ENCODE results near the gene IFIT2. TPM values are rescaled to one million over a fixed set of nuclear protein-coding genes. Genes with fewer than 3 reads are reported as not detected.
"Not testable (repeated sequence)": the region's sequence is repeated elsewhere in the genome, so short reads cannot be mapped to it uniquely, and the experiment has no call there.

Gene IFIT2
- total RNA-seq, 1 experiment from 2014 or later: 1.7 TPM

- intact Hi-C loops (cut with micrococcal nuclease; ENCODE audit: unreplicated experiment): no loop called here
- ChIA-PET POLR2A (ENCODE audit: low non-redundant PET) (no interaction called here), CTCF (no interaction called here)
- Histone ChIP-seq H3K36me3 (ENCODE audit: insufficient read depth, low read length, poor library complexity, severe bottlenecking) (no peaks in the 10 kb centered on the region), H3K27ac (ENCODE audit: low read depth, low read length, poor library complexity, severe bottlenecking) (no peak overlapping the region), H3K9me3 (ENCODE audit: low read depth, low read length, poor library complexity, severe bottlenecking) (no peaks in the 10 kb centered on the region), H3K4me1 (ENCODE audit: insufficient read depth, low read length, poor library complexity, severe bottlenecking) (no peaks in the 10 kb centered on the region), H3K27me3 (replicated peaks; ENCODE audit: insufficient read depth, low read depth, low read length, poor library complexity) (no peaks in the 10 kb centered on the region), H3K4me3 (ENCODE audit: low read depth, low read length, poor library complexity, severe bottlenecking) (no peak overlapping the region)
- no TSS peak for BruUV-seq (replicated peaks)
- no peak for TF ChIP-seq EZH2 (IDR thresholded peaks at IDR 0.05; ENCODE audit: borderline replicate concordance, low read depth, low read length, poor library complexity, severe bottlenecking)
- TF ChIP-seq, protein P1, sequence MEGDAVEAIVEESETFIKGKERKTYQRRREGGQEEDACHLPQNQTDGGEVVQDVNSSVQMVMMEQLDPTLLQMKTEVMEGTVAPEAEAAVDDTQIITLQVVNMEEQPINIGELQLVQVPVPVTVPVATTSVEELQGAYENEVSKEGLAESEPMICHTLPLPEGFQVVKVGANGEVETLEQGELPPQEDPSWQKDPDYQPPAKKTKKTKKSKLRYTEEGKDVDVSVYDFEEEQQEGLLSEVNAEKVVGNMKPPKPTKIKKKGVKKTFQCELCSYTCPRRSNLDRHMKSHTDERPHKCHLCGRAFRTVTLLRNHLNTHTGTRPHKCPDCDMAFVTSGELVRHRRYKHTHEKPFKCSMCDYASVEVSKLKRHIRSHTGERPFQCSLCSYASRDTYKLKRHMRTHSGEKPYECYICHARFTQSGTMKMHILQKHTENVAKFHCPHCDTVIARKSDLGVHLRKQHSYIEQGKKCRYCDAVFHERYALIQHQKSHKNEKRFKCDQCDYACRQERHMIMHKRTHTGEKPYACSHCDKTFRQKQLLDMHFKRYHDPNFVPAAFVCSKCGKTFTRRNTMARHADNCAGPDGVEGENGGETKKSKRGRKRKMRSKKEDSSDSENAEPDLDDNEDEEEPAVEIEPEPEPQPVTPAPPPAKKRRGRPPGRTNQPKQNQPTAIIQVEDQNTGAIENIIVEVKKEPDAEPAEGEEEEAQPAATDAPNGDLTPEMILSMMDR (conservative IDR thresholded peaks at IDR 0.05; ENCODE audit: low read depth, low read length): no peak
- no peak for DNase-seq (ENCODE audit: low spot score)
These were observed 11.1 kb downstream of the IFIT2 start for GRCh38 chr10:89312973-89313372.

DNA sequence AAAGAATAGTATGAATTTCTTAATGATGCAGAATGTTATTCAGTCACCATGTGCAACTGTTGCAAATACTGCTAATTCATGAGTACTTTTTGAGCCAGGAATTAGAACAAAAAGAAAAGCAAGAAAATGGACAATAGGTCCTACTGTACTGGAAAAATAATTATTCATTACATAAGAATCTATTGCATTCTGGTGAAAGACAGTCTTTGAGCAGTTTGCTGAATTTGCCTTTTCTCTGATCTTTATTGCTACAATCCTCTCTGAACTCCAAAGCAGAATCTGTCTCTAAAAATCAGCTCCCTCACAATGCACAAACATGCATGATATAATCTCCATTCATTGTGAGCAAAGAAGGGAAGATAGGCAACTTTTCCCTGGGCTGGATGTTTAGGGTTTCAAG lies 12.8 kb downstream of the IFIT2 start:
- POLR2A ChIA-PET (ENCODE audit: low non-redundant PET): no interaction called here
- TF ChIP-seq, protein P1 (conservative IDR thresholded peaks at IDR 0.05; ENCODE audit: low read depth, low read length): no peak
- no peak for TF ChIP-seq EZH2 (IDR thresholded peaks at IDR 0.05; ENCODE audit: borderline replicate concordance, low read depth, low read length, poor library complexity, severe bottlenecking)

DNA sequence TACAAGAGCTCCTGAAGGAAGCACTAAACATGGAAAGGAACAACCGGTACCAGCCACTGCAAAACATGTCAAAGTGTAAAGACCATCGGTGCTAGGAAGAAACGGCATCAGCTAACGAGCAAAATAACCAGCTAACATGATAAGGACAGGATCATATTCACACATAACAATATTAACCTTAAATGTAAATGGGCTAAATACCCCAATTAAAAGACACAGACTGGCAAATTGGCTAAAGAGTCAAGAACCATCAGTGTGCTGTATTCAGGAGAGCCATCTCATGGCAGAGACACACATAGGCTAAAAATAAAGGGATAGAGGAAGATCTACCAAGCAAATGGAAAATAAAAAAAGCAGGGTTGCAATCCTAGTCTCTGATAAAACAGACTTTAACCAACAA lies 16.2 kb downstream of the IFIT2 start:
- H3K36me3 ChIP-seq (ENCODE audit: insufficient read depth, low read length, poor library complexity, severe bottlenecking); H3K4me1 ChIP-seq (ENCODE audit: insufficient read depth, low read length, poor library complexity, severe bottlenecking); H3K27me3 ChIP-seq (replicated peaks; ENCODE audit: insufficient read depth, low read depth, low read length, poor library complexity); H3K9me3 ChIP-seq (ENCODE audit: low read depth, low read length, poor library complexity, severe bottlenecking); H3K27ac ChIP-seq (ENCODE audit: low read depth, low read length, poor library complexity, severe bottlenecking); DNase-seq (ENCODE audit: low spot score); POLR2A ChIA-PET (ENCODE audit: low non-redundant PET); H3K4me3 ChIP-seq (ENCODE audit: low read depth, low read length, poor library complexity, severe bottlenecking); CTCF ChIA-PET; intact Hi-C loops (cut with micrococcal nuclease; ENCODE audit: unreplicated experiment); BruUV-seq (replicated peaks): not testable (repeated sequence)

More for the DNA sequence above, 12.8 kb downstream of the IFIT2 start:
- BruUV-seq (replicated peaks): no TSS peak
- no peak for DNase-seq (ENCODE audit: low spot score)
- H3K4me3 ChIP-seq (ENCODE audit: low read depth, low read length, poor library complexity, severe bottlenecking): no peak overlapping the region
- H3K27me3 ChIP-seq (replicated peaks; ENCODE audit: insufficient read depth, low read depth, low read length, poor library complexity): no peaks in the 10 kb centered on the region
- intact Hi-C loops (cut with micrococcal nuclease; ENCODE audit: unreplicated experiment): no loop called here
- H3K9me3 ChIP-seq (ENCODE audit: low read depth, low read length, poor library complexity, severe bottlenecking): no peaks in the 10 kb centered on the region
- CTCF ChIA-PET: interaction anchor here (0.6 kb wide), 1 partner anchor 32 kb away, joined by 5 read pairs; no protein-coding TSS in a partner anchor
- H3K4me1 ChIP-seq (ENCODE audit: insufficient read depth, low read length, poor library complexity, severe bottlenecking): no peaks in the 10 kb centered on the region
- H3K27ac ChIP-seq (ENCODE audit: low read depth, low read length, poor library complexity, severe bottlenecking): no peak overlapping the region
- H3K36me3 ChIP-seq (ENCODE audit: insufficient read depth, low read length, poor library complexity, severe bottlenecking): no peaks in the 10 kb centered on the region

DNA sequence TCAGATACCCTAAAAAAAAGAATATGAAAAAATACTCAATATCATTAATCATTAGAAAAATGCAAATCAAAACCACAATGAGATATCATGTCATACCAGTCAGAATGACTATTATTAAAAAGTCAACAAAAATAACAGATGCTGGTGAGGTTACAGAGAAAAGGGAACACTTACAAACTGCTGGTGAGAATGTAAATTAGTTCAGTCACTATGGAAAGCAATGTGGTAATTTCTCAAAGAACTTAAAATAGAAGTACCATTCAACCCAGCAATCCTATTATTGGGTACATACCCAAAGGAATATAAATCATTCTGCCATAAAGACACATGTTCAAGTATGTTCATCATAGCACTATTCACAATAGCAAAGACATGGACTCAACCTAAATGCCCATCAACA lies 23.2 kb downstream of the IFIT2 start:
- intact Hi-C loops (cut with micrococcal nuclease; ENCODE audit: unreplicated experiment); POLR2A ChIA-PET (ENCODE audit: low non-redundant PET); BruUV-seq (replicated peaks); CTCF ChIA-PET; H3K27me3 ChIP-seq (replicated peaks; ENCODE audit: insufficient read depth, low read depth, low read length, poor library complexity); H3K36me3 ChIP-seq (ENCODE audit: insufficient read depth, low read length, poor library complexity, severe bottlenecking); H3K27ac ChIP-seq (ENCODE audit: low read depth, low read length, poor library complexity, severe bottlenecking); H3K9me3 ChIP-seq (ENCODE audit: low read depth, low read length, poor library complexity, severe bottlenecking); DNase-seq (ENCODE audit: low spot score); H3K4me3 ChIP-seq (ENCODE audit: low read depth, low read length, poor library complexity, severe bottlenecking): not testable (repeated sequence)
- H3K4me1 ChIP-seq (ENCODE audit: insufficient read depth, low read length, poor library complexity, severe bottlenecking): peaks cover 14% of the 10 kb centered on the region

DNA sequence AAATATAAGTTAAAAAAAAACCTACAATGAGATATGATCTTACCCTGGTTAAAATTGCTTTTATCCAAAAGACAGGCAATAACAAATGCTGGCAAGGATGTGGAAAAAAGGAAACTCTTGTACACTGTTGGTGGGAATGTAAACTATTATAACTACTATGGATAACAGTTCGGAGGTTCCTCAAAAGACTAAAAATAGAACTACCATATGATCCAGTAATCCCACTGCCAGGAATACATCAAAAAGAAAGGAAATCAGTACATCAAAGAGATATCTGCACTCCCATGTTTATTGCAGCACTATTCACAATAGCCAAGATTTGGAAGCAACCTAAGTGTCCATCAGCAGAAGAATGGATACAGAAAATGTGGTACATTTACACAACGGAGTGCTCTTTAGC lies 24.0 kb downstream of the IFIT2 start:
- H3K36me3 ChIP-seq (ENCODE audit: insufficient read depth, low read length, poor library complexity, severe bottlenecking); DNase-seq (ENCODE audit: low spot score); POLR2A ChIA-PET (ENCODE audit: low non-redundant PET); H3K27me3 ChIP-seq (replicated peaks; ENCODE audit: insufficient read depth, low read depth, low read length, poor library complexity); H3K27ac ChIP-seq (ENCODE audit: low read depth, low read length, poor library complexity, severe bottlenecking); H3K4me3 ChIP-seq (ENCODE audit: low read depth, low read length, poor library complexity, severe bottlenecking); H3K9me3 ChIP-seq (ENCODE audit: low read depth, low read length, poor library complexity, severe bottlenecking); CTCF ChIA-PET; intact Hi-C loops (cut with micrococcal nuclease; ENCODE audit: unreplicated experiment); BruUV-seq (replicated peaks): not testable (repeated sequence)
- H3K4me1 ChIP-seq (ENCODE audit: insufficient read depth, low read length, poor library complexity, severe bottlenecking): peaks cover 14% of the 10 kb centered on the region

All from A673 (cell line).